IPS-NIHi7 (cell line): Measurements from ENCODE around the gene RHCG.

Experiments used
- DNase-seq: peaks from one replicate; pipeline ENCODE4 v3.0.0; 2012; ENCODE audit warnings: mixed read lengths; ENCODE audit errors: extremely low spot score

RHCG gene

DNA sequence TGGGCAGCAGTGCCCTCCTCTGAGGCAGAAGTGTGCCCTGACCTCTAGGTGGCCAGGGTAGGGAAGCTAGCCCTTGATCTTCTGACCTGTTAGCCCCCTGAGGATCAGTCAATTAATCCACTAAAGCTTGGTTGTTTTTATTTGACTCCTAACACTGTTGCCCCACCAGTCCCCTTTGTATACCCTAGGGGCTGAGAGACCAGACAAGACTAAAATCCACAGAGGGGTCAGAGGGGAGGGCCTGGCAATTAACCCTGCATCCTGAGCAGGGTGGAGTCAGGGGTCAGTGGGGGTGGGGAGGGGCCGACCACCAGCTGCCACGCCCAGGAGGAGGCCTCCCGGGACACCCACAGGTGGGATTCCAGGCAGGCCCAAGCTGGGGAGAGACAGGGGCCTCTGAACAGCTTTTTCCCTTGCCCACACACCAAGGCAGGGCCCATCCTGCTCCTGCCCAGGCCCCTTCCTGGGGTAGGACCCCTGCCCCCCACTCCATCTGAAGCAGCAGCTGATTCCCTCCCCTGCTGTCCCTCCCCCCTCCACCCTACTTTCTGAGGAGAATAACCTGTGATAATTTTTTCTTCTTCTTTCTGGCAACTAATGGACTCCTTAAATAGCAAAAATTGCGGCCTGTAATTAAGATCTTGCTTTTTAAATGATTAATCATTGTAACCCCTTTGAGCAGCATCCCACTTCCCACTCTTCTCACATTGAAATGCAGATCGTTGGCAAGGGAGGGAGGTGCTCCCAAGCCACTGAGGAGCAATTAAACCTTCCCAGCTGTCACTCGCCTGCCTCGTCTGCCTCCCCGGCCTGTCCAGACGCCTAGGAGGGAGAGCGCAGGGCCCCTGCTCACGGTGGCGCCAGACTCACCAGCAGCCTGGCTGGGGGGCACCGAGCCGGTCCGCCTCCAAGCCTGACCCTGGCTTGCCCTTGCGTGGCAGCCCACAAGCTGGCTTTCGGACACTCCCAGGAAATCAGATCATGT is 51.9 kb downstream of the RHCG start:
- peak; percentile 67 for DNase-seq

DNA sequence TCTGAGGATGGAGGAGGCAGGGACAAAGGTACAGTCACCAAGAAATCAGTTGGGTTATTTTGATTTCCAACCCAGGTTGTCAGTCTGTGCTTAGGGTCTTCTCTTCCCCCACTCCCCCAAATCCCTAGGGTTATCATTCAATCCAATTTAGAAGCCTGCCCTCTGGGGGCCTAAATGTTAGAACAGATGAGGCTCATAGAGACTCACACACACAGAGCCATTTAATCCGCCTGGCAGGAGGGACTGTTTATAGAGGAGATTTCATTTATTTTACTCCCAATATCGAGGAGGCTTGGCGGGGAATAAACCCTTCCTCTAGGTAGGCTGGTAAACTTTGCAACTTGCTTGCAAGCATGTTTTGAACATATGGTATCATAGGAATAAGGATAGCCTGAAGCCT is 52.8 kb downstream of the RHCG start:
- DNase-seq, result no peak

DNA sequence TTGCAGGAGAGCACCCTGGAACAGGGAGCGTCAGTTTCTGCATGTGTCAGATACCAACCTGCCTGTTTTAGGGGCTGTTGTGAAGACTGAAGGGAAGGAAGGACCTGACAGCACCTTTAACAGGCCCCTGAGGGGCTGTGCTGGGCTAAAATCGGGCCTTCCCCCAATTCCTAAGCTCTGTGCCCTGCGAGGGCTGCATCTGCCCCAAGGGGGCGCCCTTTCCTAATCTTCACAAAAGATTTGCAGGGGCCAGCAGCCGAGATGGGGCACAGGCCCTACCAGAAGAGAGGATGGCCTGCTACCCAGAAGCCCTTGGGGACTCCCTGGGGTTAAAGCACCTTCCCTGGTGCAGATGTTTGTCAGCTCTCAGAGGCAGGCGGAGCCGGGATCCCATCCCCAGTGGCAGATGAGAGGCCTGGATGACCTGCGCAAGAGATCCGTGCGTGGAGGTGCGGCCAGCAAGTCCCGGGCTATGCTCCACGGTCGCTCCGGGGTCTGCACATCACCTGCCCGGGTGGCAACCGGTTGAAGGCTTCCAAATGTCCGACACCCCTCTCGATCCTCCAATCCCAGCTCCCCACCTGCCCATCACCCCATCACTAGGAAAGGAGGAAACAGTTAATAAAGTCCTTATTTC is 53.6 kb downstream of the RHCG start:
- DNase-seq, result peak; percentile 90

DNA sequence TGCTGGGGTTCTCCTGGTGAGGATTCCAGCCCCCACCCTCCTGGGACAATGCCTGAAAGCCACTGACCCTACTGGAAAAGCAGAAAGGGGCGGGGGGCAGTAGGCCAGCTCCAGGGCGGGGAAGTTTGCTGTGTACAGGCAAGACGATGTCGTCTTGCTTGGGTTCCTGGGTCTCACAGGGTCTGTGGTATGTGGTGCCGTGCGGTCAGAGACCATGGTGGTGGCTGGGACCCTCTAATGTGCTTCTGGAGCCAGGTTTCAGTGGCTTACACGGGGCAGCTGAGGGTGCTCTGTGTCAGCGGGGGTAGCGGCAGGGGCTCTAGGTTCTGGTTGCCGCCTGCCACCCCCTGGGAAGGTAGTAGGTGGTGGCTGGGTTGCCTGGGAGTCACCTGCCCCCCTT is 54.2 kb downstream of the RHCG start:
- DNase-seq, result no peak

DNA sequence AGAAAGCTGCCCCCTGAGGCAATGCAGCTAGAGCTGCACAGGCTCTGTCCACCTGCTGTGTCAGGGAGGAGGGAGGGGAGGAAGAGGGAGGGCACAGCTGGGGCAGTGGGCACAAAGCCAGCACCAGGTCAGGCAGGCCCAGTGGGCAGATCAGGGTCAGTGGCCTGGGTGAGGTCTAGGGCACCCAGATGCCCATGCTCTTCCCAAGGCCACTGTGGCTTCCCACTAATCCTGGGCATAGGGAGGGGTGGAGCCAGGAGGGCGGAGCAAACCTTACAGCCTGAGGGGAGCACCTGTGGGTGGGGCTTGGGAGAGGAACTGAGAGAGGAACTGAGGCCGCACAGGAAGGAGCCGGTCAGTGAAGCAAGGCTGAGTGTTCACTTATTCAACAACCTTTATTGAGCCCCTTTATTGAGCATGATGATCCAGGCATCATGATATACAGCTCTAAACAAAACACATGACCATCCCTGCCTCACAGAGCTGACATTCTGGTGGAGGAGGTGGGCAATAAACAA is 55.0 kb downstream of the RHCG start:
- DNase-seq, result no peak

DNA sequence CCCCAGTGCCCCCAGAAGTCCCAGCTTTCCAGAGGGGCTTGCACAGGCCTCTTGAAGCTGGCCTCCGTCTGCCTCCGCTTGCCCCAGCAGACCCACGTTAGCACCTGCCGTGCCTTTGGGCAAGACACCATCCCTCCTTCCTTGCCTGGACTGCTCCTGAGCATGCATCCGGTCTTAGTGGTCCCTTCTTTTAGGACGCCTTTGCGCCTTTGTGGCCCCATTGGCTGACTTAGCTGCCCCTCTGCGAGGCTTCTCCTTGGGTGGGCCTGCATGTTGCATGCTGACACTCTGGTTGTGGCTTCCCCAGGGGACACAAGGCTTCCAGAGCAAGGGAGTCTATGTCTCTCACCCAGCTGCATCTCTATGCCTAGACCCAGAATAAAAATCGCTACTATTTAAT is 56.6 kb downstream of the RHCG start:
- no peak for DNase-seq

DNA sequence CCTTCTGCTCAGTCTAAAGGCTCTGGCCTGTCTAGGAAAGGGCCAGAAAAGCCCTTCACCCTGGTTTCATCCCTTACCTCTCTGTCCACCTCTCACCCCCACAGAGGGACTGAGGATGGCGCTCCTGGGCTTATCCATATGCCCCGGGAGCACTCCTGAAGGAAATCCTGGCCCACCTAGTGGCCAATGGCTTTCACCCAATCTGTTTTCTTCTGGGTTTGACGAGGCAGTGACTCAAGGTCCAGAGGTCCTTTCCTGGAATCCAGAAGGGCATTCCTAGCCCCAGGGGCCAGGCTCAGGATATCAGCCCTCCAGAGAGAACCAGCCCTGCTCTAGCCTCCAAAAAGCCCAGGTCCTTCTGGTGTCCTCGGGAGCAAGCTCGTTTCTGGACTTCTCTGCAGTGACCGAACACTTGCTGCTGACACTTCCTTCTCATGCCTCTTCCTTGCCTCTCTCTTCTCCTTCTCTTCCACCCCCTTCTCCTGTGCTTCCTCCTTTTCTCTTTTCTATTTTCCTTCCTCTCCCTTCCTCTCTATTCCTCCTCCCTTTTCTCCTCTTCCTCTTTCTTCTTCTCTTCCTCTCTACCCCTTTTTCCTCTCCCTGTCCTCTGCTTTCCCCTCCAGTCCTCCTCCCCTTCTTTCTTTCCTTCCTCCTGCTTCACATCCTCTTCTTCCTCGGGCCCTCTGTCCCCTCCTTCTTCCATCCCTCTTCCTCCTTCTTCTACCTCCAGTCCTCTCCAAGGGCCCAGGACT is 59.6 kb downstream of the RHCG start:
- peak; percentile 37 for DNase-seq

DNA sequence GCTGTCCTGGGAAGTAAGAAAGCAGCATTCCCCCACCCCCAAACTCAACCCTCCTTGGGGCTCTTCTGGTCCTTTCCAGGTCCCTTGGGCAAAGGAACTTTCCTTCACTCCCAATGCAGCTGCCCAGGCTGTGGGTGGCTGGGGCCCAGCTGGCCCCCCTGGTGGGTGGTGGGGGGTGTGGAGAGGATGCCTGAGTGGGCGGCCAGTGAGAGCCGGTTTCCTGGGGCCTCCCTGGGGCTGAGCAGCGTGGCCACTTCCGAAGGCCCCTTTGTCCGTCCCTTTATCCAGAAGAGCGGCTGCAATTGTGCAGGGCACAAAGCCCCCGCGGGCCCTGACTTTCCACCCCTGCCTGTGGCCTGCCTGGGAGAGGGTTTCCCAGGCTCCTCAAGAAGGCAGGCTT is 61.0 kb downstream of the RHCG start:
- no peak for DNase-seq

DNA sequence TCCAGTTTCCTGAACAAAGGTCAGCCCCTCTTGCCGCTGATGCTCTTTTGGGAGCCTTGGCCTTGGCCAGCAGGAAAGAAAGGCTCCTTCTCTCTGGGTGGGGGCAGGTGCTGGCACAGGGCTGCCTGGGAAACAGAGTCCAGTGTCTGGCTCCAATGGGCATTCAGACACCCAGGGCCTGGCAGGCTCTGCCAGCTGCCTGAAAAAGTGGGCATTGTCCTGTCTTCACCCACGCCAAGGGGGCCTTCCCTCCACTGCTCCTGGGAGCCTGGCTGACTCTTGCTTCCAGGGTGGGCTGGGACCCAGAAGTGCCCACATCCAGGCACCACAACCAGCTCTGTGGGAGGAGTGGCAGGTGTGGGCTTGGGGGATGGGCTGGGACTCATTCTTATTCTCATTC is 62.7 kb downstream of the RHCG start:
- no peak for DNase-seq

DNA sequence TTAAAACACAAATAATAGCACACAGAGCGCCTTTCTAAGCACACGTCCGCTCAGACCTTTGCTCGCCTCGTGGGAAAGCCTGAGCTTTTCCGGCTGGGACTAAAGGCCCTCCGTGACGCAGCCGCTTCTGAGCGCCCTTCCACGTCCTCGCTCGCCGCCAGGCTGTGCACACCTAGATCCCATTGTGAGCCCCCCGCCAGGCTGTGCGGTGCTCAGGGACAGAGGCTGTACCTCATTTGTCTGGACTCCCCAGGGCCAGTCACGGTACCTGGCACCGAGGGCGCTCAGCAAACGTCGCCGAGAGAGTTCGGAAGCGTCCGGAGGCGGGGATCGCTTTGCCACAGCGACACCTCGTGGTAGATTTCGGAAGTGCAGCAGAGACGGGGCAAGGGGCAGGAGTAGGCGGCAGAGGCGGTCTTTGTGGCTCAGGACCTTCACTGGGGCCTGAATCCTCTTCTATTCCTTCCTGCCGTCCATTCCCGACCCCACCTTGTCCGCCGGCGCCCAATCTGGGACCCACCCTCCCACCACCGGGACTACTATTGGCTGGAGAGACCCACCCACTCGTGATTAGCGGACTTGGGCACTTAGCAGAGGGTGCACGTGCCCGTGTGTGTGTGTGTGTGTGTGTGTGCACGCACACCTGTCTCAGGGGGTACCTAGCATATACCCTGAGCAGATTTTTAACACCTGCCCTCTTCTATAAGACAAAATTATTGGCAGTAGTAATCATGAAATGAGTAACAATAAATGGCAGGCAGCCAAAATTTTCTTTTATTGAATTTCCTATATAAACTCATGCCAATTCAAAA is 65.6 kb downstream of the RHCG start:
- DNase-seq, result peak; percentile 93

DNA sequence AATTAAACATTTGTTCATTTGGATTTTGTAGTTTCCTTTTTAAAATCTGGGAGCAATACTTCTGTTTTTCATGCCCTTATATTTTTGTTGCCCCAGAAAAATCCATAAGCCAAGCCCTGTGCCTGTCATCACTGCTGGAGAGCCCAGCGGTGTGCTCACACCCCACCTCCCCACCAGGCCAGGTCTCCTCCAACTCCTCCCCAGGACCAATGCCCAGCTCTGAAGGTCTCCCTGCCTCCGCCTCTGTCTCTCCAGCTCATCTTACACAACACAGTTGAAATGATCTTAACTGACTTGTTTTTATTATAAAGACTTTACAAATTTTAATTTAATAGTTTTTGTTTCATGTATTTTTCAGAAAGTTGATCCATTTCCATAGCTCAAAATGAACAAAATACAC is 66.4 kb downstream of the RHCG start:
- no peak for DNase-seq

DNA sequence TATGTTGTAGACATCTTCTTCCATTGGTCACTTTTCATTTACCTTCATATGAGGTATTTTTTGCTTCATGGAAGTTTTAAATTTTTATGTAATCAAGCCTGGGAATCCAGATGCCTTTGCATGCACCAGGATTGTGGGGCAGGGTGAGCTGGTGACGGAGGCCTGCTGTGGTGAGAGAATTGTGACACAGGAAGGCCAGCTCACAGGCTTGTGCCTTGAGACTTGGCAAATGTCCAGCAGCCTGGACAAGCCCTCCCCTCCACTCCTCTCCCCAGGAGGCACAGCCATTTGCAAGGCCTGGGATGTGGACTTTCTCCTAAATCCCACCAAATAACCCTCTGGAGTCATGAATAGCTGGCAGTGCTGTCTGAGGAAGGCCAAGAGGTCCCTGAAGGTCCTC is 67.4 kb downstream of the RHCG start:
- no peak for DNase-seq

DNA sequence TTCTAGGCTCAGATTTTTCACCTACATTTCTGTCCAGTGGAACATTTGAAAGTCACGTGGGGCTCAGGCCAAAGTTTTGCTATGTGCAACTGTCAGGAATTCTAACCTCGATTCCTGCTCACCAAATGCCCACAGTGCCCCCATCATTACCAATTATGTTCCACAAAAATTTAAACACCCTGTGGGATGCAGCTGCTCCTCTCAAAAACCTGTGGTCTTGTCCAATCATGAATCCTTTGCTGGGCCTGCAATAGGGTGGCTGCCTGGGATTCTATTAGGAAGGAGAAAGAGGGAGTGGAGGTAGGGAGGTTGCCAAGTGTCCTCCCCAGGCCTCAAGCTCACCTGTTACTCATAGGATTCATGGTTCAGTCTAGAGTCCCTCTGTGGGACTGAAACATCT is 68.1 kb downstream of the RHCG start:
- DNase-seq, result no peak

DNA sequence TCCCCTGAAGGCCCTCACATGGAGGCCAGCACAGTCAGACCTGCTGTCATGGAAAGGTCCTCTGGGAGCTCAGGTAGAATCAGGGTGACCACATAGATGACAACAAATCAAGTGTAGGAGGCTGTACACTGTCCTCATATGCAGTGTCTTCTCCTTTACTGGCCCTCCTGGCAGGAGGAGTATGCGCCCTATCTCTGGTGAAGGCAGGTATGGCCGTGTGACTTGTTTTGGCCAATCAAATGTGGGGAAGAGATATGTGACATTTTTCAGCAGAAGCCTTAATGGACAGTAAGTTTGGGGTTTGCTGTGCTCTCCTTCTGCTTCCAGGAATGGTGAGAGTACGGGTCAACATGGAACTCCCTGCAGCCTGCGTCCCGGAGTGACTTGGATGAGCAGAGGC is 69.9 kb downstream of the RHCG start:
- no peak for DNase-seq

DNA sequence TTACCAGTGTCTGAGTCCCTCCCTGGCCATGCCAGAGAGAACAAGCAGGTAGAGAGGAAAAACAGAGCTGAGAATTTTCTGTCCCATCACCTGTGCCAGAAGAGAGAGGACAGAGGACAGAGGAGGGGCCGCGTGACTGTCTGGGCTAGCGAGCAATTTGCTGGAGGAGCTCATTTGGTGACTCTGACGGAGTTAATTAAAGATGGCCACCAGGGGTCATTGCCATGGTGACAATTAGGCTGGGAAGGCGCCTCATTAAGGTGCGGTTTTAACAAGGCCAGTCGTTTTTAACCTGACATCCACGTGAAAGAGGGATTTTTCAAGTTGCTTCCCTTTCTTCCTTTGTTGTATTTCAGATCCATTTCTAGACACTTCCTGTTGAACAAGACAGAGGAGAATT is 72.4 kb downstream of the RHCG start:
- DNase-seq, result no peak
